HG03432 (cell line): ENCODE results near the gene C11orf54.
"Not testable (repeated sequence)": the region's sequence is repeated elsewhere in the genome, so short reads cannot be mapped to it uniquely, and the experiment has no call there.

Experiments used
- ATAC-seq: cut with Tn5 transposase; IDR thresholded peaks from one replicate; pipeline ENCODE4 v1.9.1; 2021; ENCODE audit warnings: mild to moderate bottlenecking, moderate library complexity; ENCODE audit not compliant: unreplicated experiment

C11orf54 gene

GRCh38 chr11:93733474-93733873 lies 8.0 kb upstream of the C11orf54 start:
- no peak for ATAC-seq

DNA sequence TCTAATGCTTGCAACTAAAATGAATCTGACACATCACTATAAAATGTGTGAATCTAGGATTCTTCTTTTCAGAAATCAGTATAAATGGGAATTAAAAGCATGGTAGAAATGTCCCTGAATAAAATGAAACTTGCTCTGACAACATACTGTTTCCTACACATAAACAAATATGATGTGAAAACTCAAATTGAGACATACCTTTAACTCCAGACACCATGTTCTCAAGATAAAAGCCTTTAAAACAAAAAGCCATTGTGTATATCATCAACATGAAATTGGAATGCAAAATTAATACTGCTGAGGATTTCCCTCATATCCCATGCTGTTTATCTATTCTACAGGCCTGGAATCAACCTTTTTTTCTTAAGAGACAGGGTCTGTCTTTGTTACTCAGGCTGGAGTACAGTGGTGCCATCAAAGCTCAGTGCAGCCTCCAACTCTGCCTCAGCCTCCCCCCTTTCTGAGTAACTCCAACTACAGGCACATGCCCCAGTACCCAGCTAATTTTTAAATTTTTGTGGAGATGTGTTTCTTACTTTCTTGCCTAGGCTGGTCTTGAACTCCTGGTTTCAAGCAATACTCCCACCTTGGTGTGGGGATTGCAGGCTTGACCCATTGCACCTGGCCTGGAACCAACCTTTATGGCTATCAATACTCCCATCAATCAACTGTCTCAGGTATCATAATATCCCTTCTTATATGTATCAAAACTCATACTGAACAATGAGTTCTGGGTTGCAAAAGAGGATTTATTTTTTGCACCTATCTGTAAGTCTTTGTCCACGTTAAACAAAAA lies 6.8 kb upstream of the C11orf54 start:
- ATAC-seq, result no peak

GRCh38 chr11:93735627-93736026 lies 5.8 kb upstream of the C11orf54 start:
- no peak for ATAC-seq

GRCh38 chr11:93736129-93736528 lies 5.3 kb upstream of the C11orf54 start:
- no peak for ATAC-seq

DNA sequence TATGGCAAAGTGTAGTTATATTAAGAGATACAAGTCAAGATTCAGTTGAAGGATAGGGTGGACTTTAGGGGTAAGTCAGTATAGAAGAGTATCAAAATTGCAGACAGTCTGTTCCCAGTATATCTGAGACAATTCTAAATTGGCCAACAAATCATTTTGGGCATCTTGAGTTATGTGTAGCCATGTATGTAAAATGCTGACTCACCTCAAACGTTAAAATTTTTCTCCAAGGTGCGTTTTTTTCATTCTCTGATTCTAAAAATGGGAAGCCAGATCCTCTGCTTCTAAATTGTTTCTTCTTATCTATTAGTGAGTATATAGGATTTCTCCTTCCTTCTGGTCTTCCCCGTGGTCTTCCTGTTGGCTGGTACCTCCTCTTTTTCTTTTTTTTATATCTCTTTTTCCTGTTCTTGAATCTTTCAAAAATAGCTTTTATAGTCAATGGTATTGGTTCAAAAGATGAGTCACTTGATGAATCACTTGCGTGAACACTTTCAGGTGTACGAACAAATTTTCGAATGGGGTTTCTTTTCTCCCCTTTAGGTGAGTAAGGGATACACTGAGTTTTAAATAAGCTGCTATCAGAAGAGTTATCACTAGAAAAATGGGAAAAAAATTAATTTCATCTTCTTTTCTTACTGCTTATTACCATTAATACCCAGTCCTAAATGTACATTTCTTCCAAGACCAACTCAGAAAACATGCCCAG lies 3.4 kb upstream of the C11orf54 start:
- no peak for ATAC-seq

DNA sequence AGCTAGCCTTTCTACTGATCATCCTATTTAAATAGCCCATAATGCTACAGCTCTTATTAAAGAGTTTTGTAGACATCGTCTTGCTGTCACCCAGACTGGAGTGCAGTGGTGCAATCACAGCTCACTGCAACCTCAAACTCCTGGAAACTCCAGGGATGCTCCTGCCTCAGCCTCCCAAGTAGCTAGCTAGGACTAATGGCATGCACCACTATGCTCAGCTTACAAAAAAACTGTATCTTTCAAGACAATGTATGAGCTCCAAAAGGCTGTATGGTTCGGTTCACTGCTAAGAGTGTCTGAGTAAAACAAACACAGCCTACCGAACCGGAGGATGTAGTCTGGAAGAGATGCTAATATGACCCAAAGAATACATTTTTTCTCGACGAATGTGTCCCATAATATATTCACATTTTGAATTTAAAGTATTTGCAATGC lies 2.8 kb upstream of the C11orf54 start:
- ATAC-seq, result no peak

DNA sequence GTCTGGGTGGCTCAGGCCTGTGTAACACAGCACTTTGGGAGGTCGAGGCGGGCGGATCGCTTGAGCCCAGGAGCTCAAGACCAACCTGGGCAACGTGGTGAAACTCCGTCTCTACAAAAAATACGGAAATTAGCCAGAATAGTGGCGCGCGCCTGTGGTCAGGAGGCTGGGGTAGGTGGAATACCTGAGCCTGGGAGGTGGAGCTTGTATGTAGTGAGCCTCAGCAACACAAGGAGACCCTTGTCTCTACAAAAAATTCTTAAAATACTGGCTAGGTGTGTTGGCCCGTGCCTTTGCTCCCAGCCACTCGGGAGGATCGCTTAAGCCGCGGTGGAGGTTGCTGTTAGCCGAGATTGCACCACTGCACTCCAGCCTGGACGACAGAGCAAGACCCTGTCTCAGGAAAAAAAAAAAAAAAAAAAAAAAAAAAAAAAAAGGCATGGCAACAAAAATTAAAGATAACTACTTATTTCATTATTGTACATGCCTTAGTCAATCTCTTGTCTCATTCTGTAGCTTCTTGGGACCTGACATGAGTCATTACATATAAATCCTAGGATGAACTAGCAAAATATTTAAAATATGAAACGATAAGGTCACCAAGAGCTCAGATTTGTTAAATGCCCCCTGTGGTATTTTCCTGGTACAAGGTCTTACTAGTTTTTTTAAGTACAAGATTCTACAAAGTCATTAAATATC lies 1.3 kb upstream of the C11orf54 start:
- peak; percentile 11 for ATAC-seq

- peak; percentile 39 for ATAC-seq
These were observed 760 bp upstream of the C11orf54 start for GRCh38 chr11:93740730-93741093.

DNA sequence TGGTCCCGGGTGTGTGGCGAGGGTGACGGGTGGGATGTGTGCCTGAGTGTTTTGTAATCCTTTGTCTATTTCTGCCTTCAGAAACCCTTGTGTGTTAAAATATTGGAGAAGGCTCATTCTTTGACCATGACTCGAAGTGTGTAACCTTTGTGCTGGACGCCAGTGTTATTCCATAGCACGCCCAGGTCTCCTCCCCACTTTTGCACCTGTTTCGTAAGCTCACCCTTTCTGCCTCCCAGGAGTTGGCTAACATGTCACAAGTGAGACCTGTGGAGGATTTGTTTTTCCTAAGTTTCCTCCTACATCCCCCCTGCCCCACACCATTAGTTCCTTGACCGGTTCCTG lies 382 bp downstream of the C11orf54 start:
- peak; percentile 14 for ATAC-seq

- no peak for ATAC-seq
These were observed 1.8 kb downstream of the C11orf54 start for GRCh38 chr11:93743291-93743690.

DNA sequence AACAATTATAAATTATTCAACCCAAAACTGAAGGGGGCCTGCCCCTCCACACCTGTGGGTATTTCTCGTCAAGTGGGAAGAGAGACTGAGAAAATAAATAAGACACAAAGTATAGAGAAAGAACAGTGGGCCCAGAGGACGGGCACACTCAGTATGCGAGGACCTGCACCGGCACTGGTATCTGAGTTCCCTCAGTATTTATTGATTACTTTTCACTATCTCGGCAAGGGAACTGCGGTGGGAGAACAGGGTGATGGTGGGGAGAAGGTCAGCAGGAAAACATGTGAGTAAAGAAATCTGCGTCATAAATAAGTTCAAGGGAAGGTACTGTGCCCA lies 3.2 kb downstream of the C11orf54 start:
- ATAC-seq, result no peak

GRCh38 chr11:93745005-93745755 lies 3.7 kb downstream of the C11orf54 start:
- ATAC-seq, result not testable (repeated sequence)

DNA sequence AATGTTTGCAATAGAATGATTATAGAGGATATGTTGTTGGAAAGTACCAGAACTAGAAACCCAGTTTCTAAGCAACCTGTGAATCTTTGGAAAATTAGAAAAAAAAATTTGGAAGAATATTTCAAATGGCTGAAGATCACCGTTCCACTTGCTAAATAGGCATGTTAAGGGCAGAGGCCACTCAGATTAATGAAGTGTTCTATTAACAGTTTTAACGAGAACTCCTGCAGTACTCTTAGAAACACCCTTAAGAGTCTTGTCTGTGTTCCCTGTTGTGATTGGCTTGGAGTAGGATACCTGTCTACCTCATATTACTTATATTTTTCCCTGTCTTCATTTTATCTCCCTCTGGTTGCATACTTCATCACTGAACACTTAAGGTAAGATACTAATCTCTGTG lies 4.6 kb downstream of the C11orf54 start:
- ATAC-seq, result no peak

DNA sequence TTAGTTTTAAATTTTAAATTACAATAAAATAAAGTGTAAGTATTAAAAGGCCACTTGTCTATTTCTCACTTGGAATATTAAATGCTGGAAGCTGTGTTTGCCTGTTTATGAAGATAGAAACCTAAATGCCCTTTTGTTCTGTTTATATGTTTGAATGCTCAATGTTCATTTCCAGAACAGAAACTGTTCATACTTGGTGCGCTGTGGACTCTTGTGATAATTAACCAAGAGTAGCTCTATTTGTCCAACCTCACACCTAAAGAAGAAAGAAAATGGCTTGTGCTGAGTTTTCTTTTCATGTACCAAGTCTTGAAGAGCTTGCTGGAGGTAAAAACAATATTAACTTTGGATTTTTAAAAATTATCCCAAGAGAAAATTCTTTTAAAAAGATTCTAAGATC lies 5.7 kb downstream of the C11orf54 start:
- ATAC-seq, result peak; percentile 88

DNA sequence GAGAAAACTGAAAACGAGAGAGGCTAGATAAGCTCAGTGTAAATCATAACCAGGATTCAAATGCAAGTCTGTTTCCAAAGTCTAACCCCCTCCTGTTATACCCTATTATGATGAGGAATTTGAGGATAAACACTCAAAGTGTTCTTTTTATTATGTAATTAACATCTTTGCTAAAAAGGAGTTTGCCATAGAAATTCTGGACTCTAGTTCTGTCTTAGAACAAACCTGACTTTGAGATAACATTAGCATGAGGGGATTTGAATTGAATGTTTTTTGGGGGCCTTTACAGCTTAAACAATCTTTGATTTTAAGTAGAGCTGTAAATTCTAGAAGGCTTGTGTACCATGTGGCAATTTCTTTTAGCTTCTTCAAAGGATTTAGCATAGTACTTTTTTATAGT lies 9.5 kb downstream of the C11orf54 start:
- no peak for ATAC-seq

- ATAC-seq, result no peak
These were observed 11.8 kb downstream of the C11orf54 start for GRCh38 chr11:93753241-93753640.

DNA sequence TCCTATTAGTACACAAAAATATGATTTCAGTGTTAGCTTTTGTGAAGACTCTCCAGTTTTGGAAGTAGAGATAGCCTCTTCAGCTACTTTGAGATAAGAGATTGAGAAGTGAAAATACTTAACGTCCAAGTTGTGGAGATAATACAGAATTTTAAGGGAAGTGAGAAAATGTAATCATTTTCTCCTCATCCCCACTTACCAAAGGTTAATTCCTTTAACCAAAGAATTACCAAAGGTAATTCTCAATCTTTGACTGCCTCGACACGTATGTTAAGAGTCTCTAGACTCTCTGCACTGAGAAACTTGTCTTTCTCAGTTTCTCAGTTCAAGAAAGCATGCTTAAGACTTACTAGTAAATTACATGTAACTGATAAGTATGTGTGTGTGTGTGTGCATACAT lies 15.3 kb downstream of the C11orf54 start:
- ATAC-seq, result peak; percentile 39

DNA sequence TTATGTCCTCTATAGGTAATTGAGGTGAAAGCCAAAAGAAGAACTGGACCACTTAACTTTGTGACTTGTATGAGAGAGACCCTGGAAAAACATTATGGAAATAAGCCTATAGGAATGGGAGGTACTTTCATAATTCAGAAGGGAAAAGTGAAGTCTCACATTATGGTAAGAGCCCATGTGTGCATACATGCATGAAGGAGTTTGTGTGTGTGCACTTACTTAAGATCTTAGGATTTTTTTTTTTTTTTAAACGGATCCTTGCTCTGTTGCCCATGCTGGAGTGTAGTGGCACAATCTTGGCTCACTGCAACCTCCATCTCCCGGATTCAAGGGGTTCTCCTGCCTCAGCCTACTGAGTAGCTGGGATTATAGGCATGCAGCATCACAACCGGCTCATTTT lies 15.8 kb downstream of the C11orf54 start:
- no peak for ATAC-seq

GRCh38 chr11:93757924-93758865 lies 16.7 kb downstream of the C11orf54 start:
- no peak for ATAC-seq

DNA sequence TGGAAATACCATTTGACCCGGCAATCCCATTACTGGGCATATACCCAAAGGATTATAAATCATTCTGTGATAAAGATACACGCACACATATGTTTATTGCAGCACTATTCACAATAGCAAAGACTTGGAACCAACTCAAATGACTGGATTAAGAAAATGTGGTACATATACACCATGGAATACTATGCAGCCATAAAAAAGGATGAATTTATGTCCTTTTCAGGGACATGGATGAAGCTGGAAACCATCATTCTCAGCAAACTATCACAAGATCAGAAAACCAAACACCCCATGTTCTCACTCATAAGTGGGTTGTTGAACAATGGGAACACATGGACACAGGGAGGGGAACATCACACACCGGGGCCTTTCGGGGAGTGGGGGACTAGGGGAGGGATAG lies 17.7 kb downstream of the C11orf54 start:
- ATAC-seq, result not testable (repeated sequence)
